ENCODE results near the gene BCAS4.
"Not testable (repeated sequence)": the region's sequence is repeated elsewhere in the genome, so short reads cannot be mapped to it uniquely, and the experiment has no call there.

BCAS4 gene

GRCh38 chr20:50876063-50876685 lies 81.3 kb downstream of the BCAS4 start:
- DNase-seq (ENCODE audit: low spot score): no peak

DNA sequence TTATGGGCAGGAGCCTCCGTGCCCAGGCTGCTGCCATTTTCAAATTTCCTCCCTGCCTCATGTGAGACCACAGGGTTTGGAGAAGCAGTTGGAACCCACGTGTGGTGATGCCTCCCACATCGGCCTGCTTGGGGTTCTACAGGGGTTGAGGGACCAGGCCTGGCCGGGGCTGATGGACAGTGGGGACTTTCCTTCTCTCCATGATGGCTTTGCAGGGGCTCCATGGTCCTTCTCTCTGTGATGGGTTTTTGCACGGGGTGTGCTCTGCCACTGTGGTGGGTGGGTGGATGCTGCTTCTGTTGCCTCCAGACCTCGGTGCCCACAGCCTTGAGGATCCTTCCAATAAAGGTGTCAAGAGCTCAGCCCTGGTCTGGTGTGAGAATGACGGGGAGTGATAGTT lies 82.0 kb downstream of the BCAS4 start:
- no peak for DNase-seq (ENCODE audit: low spot score)

DNA sequence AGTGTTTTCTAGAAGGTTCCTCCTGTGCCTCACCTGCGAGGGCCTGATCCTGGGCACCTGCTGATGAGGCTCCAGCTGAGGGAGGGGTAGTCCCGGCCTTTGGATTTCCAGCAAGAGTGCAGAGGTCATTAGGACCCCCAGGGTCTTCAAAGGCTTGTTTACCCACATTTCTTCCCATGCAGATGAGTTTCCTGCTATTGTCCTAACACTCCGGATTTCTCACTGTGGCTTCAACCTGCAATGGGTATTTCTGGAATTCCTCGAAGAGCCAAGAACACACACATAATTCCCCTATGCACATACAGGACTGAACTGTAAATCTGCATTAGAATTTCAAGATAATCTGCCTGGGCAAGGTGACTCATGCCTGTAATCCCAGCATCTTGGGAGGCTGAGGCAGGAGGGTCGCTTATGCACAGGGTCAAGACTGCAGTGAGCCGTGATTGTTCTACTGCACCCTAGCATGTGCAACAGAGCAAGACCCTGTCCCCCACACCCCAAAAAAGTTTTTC lies 82.4 kb downstream of the BCAS4 start:
- DNase-seq (ENCODE audit: low spot score): no peak

- DNase-seq (ENCODE audit: low spot score): no peak
These were observed 85.0 kb downstream of the BCAS4 start for GRCh38 chr20:50879649-50880550.

- DNase-seq (ENCODE audit: low spot score): not testable (repeated sequence)
These were observed 87.0 kb downstream of the BCAS4 start for GRCh38 chr20:50881759-50882424.

DNA sequence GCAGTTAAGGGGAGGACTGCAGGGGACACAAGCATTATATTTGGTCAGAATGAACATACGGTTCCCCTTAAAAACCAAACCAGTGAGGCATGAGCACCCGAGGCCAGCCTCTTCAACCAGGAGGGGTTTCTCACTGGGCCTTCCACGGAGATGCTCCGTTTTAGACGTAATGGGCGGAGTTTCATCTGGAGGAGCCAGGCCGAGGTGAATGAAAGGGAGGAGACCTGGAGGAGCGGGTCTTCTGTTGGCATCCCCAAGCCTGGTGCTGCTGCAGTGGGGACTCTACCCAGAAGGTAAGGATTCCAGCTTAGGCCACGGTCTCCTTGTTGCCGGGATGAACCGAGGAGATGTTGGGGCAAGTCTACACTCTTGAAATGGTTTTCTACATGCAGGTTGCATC lies 89.0 kb downstream of the BCAS4 start:
- DNase-seq (ENCODE audit: low spot score): no peak

DNA sequence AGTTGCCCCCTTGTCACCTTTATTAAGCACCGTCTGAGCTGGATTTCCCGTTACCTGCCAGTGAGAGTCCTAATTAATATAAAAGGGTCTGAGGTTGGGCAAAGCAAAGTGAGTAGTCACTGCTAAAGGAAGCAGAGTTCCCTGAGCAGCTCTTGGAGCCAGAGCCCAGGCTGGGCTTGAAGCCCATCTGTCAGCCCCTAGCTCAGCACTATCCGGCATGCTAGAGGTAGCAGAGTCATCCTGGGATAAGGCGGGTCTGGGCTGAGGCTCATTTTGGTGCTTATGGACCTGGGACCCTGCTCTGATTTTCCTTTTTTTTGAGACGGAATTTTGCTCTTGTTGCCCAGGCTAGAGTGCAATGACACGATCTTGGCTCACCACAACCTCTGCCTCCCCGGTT lies 90.2 kb downstream of the BCAS4 start:
- DNase-seq (ENCODE audit: low spot score): no peak

- no peak for DNase-seq (ENCODE audit: low spot score)
These were observed 90.9 kb downstream of the BCAS4 start for GRCh38 chr20:50885781-50886180.

GRCh38 chr20:50886184-50886790 lies 91.4 kb downstream of the BCAS4 start:
- no peak for DNase-seq (ENCODE audit: low spot score)

GRCh38 chr20:50887576-50887975 lies 92.7 kb downstream of the BCAS4 start:
- DNase-seq (ENCODE audit: low spot score): no peak

DNA sequence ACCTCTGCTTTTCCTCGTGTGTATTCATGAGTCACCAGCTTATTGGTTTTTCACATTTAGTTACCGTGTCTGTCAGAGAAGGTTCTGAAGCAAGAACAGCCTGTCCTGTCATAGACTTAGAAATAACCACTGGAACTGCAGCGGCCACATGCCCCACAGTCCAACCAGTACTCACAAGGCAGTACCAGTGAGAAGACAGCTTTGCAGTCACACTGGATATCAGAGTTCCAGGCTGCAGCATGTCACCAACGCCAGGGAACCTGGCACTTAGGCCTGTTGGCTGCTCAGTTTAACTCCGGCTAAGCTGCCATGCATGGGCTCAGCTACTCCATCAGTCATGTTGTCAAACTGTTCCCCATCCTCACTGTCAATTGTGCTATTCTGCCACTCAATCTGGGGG lies 96.3 kb downstream of the BCAS4 start:
- DNase-seq (ENCODE audit: low spot score): no peak

GRCh38 chr20:50892394-50892793 lies 97.5 kb downstream of the BCAS4 start:
- DNase-seq (ENCODE audit: low spot score): no peak

- DNase-seq (ENCODE audit: low spot score): no peak
These were observed 98.8 kb downstream of the BCAS4 start for GRCh38 chr20:50893620-50894019.

DNA sequence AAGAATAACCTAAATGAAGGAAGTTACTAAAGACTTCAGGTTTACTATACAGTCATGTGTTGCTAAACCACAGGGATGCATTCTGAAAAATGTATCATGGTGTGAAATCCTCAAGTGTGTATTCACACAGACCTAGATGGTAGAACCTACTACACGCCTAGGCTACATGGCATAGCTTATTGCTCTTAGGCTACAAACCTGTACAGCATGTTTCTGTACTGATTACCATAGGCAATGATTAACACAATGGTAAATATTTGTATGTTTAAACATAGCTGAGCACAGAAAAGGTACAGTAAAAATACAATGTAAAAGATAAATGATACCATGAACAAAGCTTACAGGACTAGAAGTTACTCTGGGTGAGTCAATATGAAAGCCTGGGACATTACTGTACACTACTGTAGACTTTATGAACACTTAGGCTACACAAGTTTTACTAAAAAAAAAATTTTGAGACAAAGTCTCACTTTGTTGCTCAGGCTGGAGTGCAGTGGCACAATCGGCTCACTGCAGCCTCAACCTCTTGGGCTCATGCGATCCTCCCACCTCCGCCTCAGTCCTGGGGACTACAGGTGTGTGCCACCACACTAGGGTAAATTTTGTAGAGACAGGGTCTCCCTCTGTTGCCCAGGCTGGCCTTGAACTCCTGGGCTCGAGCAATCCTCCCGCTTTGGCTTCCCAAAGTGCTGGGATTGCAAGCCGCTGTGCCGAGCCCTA lies 100.4 kb downstream of the BCAS4 start:
- DNase-seq (ENCODE audit: low spot score): no peak

GRCh38 chr20:50898475-50898874 lies 103.6 kb downstream of the BCAS4 start:
- no peak for DNase-seq (ENCODE audit: low spot score)

DNA sequence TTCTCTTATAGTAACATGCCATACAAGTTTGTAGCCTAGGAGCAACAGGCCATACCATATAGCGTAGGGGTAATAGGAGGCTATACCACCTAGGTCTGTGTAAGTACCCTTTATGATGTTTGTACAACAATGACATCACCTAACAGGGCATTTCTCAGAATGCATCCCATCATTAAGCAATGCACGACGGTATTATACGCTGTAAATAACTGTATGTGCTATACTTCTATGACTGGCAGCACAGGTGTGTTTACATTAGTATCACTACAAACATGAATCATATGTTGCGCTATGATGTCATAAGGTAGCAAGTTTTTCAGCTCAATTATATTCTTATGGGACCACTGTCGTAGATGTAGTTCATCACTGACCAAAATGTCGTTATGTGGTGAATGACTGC lies 105.4 kb downstream of the BCAS4 start:
- DNase-seq (ENCODE audit: low spot score): no peak

DNA sequence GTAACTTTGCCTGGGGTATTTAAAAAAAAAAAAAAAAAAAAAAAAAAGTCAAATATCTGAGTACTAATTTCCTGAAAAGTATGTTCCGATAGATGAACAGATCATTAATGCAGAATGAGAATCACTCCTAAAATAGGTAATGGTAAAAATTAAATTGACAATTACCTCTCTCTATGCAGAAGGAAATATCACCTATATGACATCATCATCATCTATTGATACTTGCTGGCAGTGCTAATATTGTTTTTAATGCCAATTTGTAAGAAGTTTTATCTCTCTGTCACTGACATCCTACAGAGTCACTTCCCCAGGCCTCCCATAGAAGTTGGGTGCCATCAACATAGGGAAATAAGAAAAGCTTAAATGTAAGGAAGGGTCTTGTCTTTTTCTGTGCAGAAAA lies 106.4 kb downstream of the BCAS4 start:
- DNase-seq (ENCODE audit: low spot score): no peak

DNA sequence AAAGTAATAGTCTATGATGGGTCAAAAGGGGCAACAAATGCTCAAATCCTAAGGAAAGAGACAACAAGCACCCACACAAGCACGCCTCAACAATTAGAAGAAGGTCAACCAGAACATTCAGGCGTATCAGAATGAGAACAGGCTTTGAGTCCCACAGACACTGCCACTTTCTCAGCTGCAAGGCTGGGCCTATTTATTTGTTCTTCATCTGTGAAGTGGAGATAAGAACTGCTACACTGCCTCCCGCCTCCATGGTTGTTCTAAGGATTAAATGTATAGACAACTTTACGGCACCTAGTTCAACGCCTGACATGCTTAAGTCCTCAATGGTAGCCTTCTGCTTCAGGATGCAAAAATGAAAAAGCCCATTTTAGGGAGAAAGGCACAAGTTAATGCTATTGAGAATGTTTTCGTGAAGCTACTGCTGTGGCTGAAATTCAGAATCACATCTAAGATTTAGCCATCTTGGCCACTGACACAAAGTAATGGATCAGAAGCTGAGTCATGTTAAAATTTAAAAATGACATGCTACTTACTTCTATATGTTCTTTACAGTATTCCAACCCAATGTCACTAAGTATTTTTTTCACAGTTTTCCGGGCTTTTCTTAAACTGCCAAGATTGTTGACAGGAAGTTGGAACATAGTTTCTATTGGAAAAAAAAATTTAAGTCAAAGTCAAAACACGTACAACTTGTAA lies 108.6 kb downstream of the BCAS4 start:
- no peak for DNase-seq (ENCODE audit: low spot score)

DNA sequence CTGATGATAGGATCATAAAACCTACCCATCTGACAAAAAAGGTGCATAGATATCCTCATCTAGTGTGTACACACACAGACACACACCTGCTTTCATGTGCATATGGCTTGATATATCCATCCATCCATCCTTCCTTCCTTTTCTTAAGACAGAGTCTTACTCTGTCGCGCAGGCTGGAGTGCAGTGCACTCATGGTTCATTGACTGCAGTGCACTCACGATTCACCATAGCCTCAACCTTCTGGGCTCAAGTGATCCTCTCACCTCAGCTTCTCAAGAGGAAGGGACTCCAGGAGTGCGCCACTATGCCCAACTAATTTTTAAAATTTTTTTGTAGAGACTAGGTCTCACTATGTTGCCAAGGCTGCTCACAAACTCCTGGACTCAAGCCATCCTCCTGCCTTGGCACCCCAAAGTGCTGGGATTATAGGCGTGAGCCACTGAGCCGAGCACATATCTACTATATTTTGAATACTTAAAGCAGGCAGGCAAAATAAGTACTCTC lies 109.3 kb downstream of the BCAS4 start:
- DNase-seq (ENCODE audit: low spot score): no peak

DNA sequence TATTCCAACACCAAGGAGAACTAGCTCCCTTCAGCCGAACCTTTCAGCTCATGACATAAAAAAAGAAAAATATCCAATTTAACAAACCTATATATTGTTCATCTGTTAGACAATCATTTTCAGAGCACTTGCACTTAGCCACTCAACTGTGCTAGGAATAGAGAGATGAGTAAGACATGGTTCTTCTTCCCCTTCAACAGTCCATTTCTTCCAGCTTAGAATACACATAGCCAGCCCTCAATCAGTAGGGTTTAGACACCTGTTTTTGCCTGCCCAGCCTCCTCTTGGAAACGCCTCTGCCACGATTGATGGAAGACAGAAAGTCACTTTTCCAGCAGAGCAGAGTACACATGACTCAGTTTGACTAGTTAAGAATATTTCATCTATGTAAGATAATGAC lies 114.6 kb downstream of the BCAS4 start:
- no peak for DNase-seq (ENCODE audit: low spot score)

DNA sequence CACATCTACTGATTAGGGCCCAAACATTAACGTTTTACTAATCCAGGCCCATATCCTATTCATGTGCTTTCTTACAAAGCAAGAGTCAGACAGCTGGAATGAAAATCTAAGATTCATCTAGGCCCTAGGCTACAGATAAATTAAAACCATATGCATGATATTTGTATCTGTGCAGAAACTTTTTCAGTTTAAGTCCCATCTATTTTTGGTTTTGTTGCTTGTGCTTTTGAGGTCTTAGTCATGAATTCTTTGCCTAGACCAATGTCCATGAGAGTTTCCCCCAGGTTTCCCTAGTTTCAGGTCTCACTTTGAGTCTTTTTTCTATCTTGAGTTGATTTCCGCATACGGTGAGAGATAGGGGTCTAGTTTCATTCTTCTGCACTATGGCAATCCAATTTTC lies 116.2 kb downstream of the BCAS4 start:
- no peak for DNase-seq (ENCODE audit: low spot score)
